Pancreas (tissue), 10 donors: ENCODE data around the gene CBARP. TPM values are rescaled to one million over a fixed set of nuclear protein-coding genes. Genes with fewer than 3 reads are reported as not detected.

ENCODE experiments used
- ATAC-seq, 4 donors: fragments of 200-7000 bp; cut with Tn5 transposase; one replicate each; pipeline versions ENCODE4 v1.8.0 to v1.9.1; 2020; ENCODE audit warnings: mild to moderate bottlenecking in 4 of 4, moderate library complexity in 4 of 4
- DNase-seq, 6 donors: peaks; one replicate each; pipeline ENCODE4 v3.0.0-alpha.2; 2020
- FAIRE-seq: peaks from 2 replicates; lab custom pipeline; 2012; peaks lifted over from hg19 to GRCh38; lab: Jason Lieb, UNC
- H3K27ac ChIP-seq, 4 donors: fragments of 200-600 bp; sonication (generic); 1 replicate in 3 of 4; 2 replicates in 1 of 4; pipeline versions ENCODE4 v1.5.0 to v1.8.0; 2020
- H3K27me3 ChIP-seq, 4 donors: fragments of 200-600 bp; one replicate each; pipeline ENCODE4 v1.8.0; 2021
- H3K36me3 ChIP-seq, 3 donors: fragments of 200-600 bp; sonication (generic) in 1 of 3; one replicate each; pipeline versions ENCODE4 v1.5.0 to v1.8.0; 2020 to 2021
- H3K4me1 ChIP-seq, 3 donors: fragments of 200-600 bp; one replicate each; pipeline ENCODE4 v1.8.0; 2021
- H3K4me3 ChIP-seq, 4 donors: fragments of 200-600 bp; sonication (generic) in 2 of 4; one replicate each; pipeline versions ENCODE4 v1.5.0 to v1.8.0; 2020 to 2021
- H3K9me3 ChIP-seq, 4 donors: fragments of 200-600 bp; one replicate each; pipeline ENCODE4 v1.8.0; 2021
- CTCF ChIP-seq, 4 donors: fragments of 200-600 bp; sonication (generic) in 3 of 4; IDR thresholded peaks; one replicate each; pipeline versions ENCODE4 v1.5.0 to v1.8.0; 2021; ENCODE audit warnings: antibody characterized with exemption in 4 of 4
- WGBS, 2 donors: extraction: QIAGEN DNeasy Blood & Tissue Kit; methylation state at CpG; one replicate each; pipeline ENCODE4 v1.1.7; 2013; 5-methylcytosine and 5-hydroxymethylcytosine counted together
- intact Hi-C, 3 donors: fragments of 100-400 bp; cut with DNase I; formaldehyde crosslinking; loops; one replicate each; pipeline versions ENCODE4 v1.11.1 to v1.14.2; 2022
- polyA plus RNA-seq, 2 donors: library from polyadenylated mRNA; stranded (reverse); fragments of 200-250 nt; gene quantifications; one replicate each; pipeline ENCODE4 v1.2.3, GENCODE V29; 2013
- total RNA-seq, 6 donors: library from RNA; stranded (reverse); fragmentation: NEBNext Ultra II Directional in 4 of 6; extraction: Animal tissue kit (Norgen Biotek cat#: 25700) in 4 of 6; gene quantifications; one replicate each; pipeline versions ENCODE4 v1.2.1 to v1.2.4, GENCODE V29; 2021 to 2023
- donor health status: healthy with polysubstance abuse.
- donor health status: DM: no; HTN: no; CAD: no; lungs with moderate emphysema.
- donor health status: DM: no; HTN: no; CAD: no.
- donor health status: control.
- donor health status: control.
- donor health status: Bipolar disorder and iron deficiency.
- donor health status: DM: yes; HTN: yes; CAD: no.
- donor health status: DM: no; HTN: no; CAD: no.
- donor health status: DM: no; HTN: no; CAD: no.
- donor health status: DM: yes; HTN: yes; CAD: no.

The CBARP gene
- total and polyA plus RNA-seq, 8 donors, result 0.16 to 2.6 (median 0.74) TPM

DNA sequence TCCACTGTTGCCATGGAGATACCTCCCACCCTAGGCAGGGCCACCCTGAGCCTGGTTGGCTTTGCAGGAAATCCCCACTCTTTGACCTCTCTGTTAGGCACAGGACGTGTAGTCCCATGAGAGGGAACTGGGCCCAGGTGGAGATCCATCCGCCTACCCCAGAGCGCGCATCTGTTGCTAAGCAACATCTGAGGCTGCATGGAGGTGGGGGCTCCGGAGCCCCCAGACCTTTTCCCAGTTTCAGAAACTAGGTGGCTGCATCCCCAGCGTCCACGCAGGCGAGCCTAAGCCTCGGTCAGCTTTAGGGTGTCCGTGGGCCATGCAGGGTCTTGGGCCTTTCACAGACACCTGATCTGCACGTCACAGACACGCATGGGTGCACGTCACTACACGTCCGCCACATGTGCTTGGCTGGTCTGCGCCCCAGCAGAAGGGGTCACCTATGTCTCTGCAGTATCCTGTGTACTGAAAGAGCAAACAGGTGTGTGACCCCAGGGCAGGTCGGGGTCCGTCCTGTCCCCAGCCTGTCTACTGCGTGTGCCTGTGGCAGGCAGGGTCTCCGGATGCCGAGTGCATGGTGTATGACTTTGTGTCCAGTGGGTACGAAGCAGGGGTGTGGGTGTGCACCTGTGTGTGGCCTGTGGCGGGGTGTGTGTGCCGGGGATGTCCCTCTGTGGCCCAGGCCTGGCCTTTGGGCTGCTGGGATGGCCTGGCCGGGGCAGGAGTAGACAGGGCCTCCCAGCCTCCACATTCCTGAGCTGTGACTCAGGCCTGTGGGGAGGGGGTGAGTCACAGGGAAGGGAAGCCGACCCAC, 27.2 kb upstream of the CBARP start:
- peaks cover 38 to 58% (median 40%) of the 10 kb centered on the region in 3 donors for H3K4me1 ChIP-seq

DNA sequence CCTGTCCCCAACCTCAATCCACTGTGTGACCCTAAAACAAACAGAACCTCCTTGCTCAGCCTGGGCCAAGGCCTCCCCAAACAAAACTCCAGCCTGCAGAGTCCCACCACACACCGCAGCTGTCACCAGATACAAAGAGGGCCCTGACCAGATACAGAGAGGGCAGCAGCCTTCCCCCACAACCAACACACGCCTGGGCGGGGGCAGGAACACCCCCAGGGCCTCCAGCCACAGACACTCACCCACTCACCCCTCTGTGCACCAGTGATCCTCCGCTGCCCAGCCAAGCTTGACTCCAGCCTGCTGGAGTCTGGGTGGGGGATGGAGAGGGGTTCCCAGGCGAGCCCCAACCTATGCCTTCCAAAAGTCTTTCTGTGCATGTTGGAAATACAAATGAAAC, 25.4 kb upstream of the CBARP start:
- no peaks in the 10 kb centered on the region for H3K36me3 ChIP-seq
- TF ChIP-seq CTCF (IDR thresholded peaks at IDR 0.05), result no peak
- H3K27me3 ChIP-seq, result no peaks in the 10 kb centered on the region
- DNase-seq (peak in 2 of 6 donors; percentile 35 to 38), FAIRE-seq (no peak), ATAC-seq (no peak)
- H3K9me3 ChIP-seq, result no peaks in the 10 kb centered on the region
- intact Hi-C loops, result no loop called here
- WGBS, 2 donors, result 78% methylated on average over 5 of the region's 5 CpGs
- H3K27ac ChIP-seq, result peak overlapping the region; percentile 95 to 98 (median 97)
- H3K4me1 ChIP-seq, result peaks cover 32 to 69% (median 38%) of the 10 kb centered on the region in 3 donors
- no peak overlapping the region for H3K4me3 ChIP-seq

More for the DNA sequence above, 27.2 kb upstream of the CBARP start:
- no peak for ATAC-seq
- intact Hi-C loops, result no loop called here
- Histone ChIP-seq H3K9me3 (no peaks in the 10 kb centered on the region), H3K27ac (peak overlapping the region; percentile 57 to 75 (median 68)), H3K36me3 (no peaks in the 10 kb centered on the region), H3K4me3 (no peak overlapping the region), H3K27me3 (no peaks in the 10 kb centered on the region)
- 74 to 75% methylated on average over 20 to 26 of the region's 26 CpGs for WGBS, 2 donors
- no peak for FAIRE-seq
- no peak for TF ChIP-seq CTCF (IDR thresholded peaks at IDR 0.05)
- DNase-seq, result peak in 4 of 6 donors; percentile 65 to 75 (median 68)

GRCh38 chr19:1262623-1263123, 24.9 kb upstream of the CBARP start:
- Histone ChIP-seq H3K4me3 (peak overlapping the region in 2 of 4 donors; percentile 11 to 62), H3K36me3 (peaks cover 0 to under 1% (median 0%) of the 10 kb centered on the region in 3 donors), H3K27me3 (no peaks in the 10 kb centered on the region), H3K4me1 (peaks cover 32 to 68% (median 33%) of the 10 kb centered on the region in 3 donors), H3K9me3 (no peaks in the 10 kb centered on the region), H3K27ac (peak overlapping the region; percentile 95 to 98 (median 97))
- FAIRE-seq, result no peak
- no peak for ATAC-seq
- no peak for TF ChIP-seq CTCF (IDR thresholded peaks at IDR 0.05)
- WGBS, 2 donors, result 51 to 52% methylated on average over 19 to 21 of the region's 21 CpGs
- intact Hi-C loops, result no loop called here
- DNase-seq, result no peak

GRCh38 chr19:1261798-1262622, 24.2 kb upstream of the CBARP start:
- FAIRE-seq, result no peak
- intact Hi-C loops, result no loop called here

More at GRCh38 chr19:1261798-1262622, 24.2 kb upstream of the CBARP start:
- Histone ChIP-seq H3K36me3 (peaks cover 0 to 7% (median 3%) of the 10 kb centered on the region in 3 donors), H3K4me3 (peak overlapping the region in 2 of 4 donors; percentile 62 to 73), H3K27ac (peak overlapping the region; percentile 95 to 98 (median 97)), H3K9me3 (no peaks in the 10 kb centered on the region), H3K27me3 (no peaks in the 10 kb centered on the region), H3K4me1 (peaks cover 28 to 65% (median 31%) of the 10 kb centered on the region in 3 donors)
- TF ChIP-seq CTCF (IDR thresholded peaks at IDR 0.05), result no peak
- ATAC-seq (peak; percentile 60 to 70 (median 66)), DNase-seq (peak; percentile 89 to 99 (median 98))
- WGBS, 2 donors, result 6 to 9% methylated on average over 25 to 28 of the region's 28 CpGs
